DOHH2 (cell line): ENCODE data around the gene SLC49A3.

Source experiments
- EZH2phosphoT487 ChIP-seq: fragments of 200-600 bp; sonication (generic); IDR thresholded peaks from 2 replicates; pipeline ENCODE4 v1.6.1; 2017; ENCODE audit warnings: borderline replicate concordance, mild to moderate bottlenecking, antibody characterized with exemption, low read length, moderate library complexity, mixed read lengths
- TF ChIP-seq, protein P1 (sequence below): fragments of 200-600 bp; sonication (generic); IDR thresholded peaks from one replicate; pipeline ENCODE4 v1.5.1; 2014; ENCODE audit warnings: antibody characterized with exemption, mild to moderate bottlenecking, low read depth, low read length; ENCODE audit not compliant: poor library complexity, severe bottlenecking

GRCh38 chr4:684623-685327 lies 4.2 kb downstream of the SLC49A3 start:
- TF ChIP-seq, protein P1, sequence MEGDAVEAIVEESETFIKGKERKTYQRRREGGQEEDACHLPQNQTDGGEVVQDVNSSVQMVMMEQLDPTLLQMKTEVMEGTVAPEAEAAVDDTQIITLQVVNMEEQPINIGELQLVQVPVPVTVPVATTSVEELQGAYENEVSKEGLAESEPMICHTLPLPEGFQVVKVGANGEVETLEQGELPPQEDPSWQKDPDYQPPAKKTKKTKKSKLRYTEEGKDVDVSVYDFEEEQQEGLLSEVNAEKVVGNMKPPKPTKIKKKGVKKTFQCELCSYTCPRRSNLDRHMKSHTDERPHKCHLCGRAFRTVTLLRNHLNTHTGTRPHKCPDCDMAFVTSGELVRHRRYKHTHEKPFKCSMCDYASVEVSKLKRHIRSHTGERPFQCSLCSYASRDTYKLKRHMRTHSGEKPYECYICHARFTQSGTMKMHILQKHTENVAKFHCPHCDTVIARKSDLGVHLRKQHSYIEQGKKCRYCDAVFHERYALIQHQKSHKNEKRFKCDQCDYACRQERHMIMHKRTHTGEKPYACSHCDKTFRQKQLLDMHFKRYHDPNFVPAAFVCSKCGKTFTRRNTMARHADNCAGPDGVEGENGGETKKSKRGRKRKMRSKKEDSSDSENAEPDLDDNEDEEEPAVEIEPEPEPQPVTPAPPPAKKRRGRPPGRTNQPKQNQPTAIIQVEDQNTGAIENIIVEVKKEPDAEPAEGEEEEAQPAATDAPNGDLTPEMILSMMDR = no peak
- no peak for TF ChIP-seq EZH2phosphoT487
